Measurements from ENCODE around the gene CTNND2. TPM values are rescaled to one million over a fixed set of nuclear protein-coding genes. Genes with fewer than 3 reads are reported as not detected.

The CTNND2 gene
- total and polyA plus RNA-seq, 3 donors from 2014 or later, result 9.1 to 17.2 (median 11.3) TPM

DNA sequence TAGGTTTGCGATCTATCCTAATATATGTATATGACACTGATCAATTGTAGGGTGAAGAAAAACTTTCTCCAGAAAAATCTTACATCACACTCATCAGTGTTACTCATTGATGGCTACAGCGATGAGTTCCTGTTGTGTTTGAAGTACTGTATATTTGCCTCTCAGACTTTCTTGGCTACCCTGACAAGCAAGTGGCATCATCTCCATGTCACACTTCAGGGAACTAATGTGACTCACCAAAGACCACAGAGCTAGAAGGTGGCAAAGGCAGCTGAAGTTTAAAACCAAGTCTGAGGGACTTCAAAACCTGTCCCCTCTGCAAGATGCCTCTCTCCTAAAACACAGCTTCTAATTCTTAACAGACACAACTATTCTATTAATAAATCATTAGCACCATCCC is 451.4 kb downstream of the CTNND2 start:
- Histone ChIP-seq H3K4me3 (no peak overlapping the region), H3K27me3 (no peaks in the 10 kb centered on the region), H3K36me3 (ENCODE audit: low read depth, missing control alignments) (no peaks in the 10 kb centered on the region), H3K27ac (no peak overlapping the region), H3K4me1 (no peaks in the 10 kb centered on the region), H3K9me3 (no peaks in the 10 kb centered on the region)
- DNase-seq, result no peak
- intact Hi-C loops (cut with DNase I; ENCODE audit: low total_unique reads), result no loop called here
- TF ChIP-seq POLR2A (IDR thresholded peaks at IDR 0.05), result no peak
- no peak for TF ChIP-seq CTCF (IDR thresholded peaks at IDR 0.05)
- WGBS, 2 donors, result 90 to 97% methylated on average over 2 of the region's 2 CpGs

GRCh38 chr5:11449966-11450365 is 454.3 kb downstream of the CTNND2 start:
- H3K9me3 ChIP-seq, result no peaks in the 10 kb centered on the region
- H3K27ac ChIP-seq, result no peak overlapping the region
- intact Hi-C loops (cut with DNase I; ENCODE audit: low total_unique reads), result no loop called here
- H3K4me1 ChIP-seq, result no peaks in the 10 kb centered on the region
- 88 to 91% methylated on average over 4 of the region's 4 CpGs for WGBS, 2 donors
- TF ChIP-seq CTCF (IDR thresholded peaks at IDR 0.05) (no peak), POLR2A (IDR thresholded peaks at IDR 0.05) (no peak)
- no peaks in the 10 kb centered on the region for H3K36me3 ChIP-seq (ENCODE audit: low read depth, missing control alignments)
- no peak for DNase-seq
- no peak overlapping the region for H3K4me3 ChIP-seq
- no peaks in the 10 kb centered on the region for H3K27me3 ChIP-seq

DNA sequence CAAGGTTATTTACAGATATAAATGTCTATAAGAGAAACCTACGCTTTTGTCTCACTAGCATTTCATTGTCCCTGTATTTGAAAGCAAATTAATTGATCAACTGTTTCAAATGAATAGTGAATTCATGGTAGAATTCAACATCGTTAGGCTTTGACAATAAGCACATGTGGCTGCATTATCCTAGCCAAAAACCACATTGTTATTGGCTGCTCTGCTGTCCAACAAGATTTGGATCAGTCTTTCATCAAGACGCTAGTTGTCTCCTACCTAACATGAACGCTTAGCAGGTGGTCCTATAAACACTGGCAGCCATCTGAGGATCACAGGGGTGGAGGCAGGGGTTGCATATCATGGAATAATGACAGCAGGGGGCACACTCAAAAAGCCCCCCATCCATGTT is 455.0 kb downstream of the CTNND2 start:
- Histone ChIP-seq H3K4me1 (no peaks in the 10 kb centered on the region), H3K27me3 (no peaks in the 10 kb centered on the region), H3K36me3 (ENCODE audit: low read depth, missing control alignments) (no peaks in the 10 kb centered on the region), H3K4me3 (no peak overlapping the region), H3K9me3 (no peaks in the 10 kb centered on the region), H3K27ac (no peak overlapping the region)
- 64 to 77% methylated on average over 4 of the region's 4 CpGs for WGBS, 2 donors
- TF ChIP-seq POLR2A (IDR thresholded peaks at IDR 0.05) (no peak), CTCF (IDR thresholded peaks at IDR 0.05) (no peak)
- DNase-seq, result no peak
- intact Hi-C loops (cut with DNase I; ENCODE audit: low total_unique reads), result no loop called here

- Histone ChIP-seq H3K4me1 (no peaks in the 10 kb centered on the region), H3K4me3 (no peak overlapping the region), H3K27ac (no peak overlapping the region), H3K36me3 (ENCODE audit: low read depth, missing control alignments) (no peaks in the 10 kb centered on the region), H3K9me3 (no peaks in the 10 kb centered on the region), H3K27me3 (no peaks in the 10 kb centered on the region)
- no peak for DNase-seq
- intact Hi-C loops (cut with DNase I; ENCODE audit: low total_unique reads), result no loop called here
- 68 to 80% methylated on average over 3 of the region's 3 CpGs for WGBS, 2 donors
- no peak for TF ChIP-seq CTCF (IDR thresholded peaks at IDR 0.05)
- TF ChIP-seq POLR2A (IDR thresholded peaks at IDR 0.05), result no peak
These were observed 460.4 kb downstream of the CTNND2 start for GRCh38 chr5:11443831-11444230.

DNA sequence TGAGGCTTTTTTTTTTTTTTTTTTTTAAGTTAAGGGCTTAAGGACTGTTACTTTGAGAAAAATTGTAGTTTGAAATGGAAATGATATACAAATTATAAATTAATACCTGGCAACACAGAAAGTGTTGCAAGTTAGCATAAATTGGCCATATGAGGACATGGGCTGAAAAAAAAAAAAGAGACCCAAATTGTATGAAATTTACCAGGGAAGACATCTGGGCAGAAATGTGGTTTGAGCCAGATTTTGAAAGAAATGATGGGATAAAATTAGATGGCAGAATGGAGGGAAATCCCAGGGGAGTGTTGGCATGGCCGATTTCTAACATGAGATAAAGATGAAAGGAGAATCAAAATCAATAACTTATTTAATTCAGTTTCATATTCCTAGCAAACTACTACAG is 472.1 kb downstream of the CTNND2 start:
- no peaks in the 10 kb centered on the region for H3K27me3 ChIP-seq
- H3K4me3 ChIP-seq, result no peak overlapping the region
- H3K4me1 ChIP-seq, result no peaks in the 10 kb centered on the region
- no peak overlapping the region for H3K27ac ChIP-seq
- TF ChIP-seq POLR2A (IDR thresholded peaks at IDR 0.05) (no peak), CTCF (IDR thresholded peaks at IDR 0.05) (no peak)
- WGBS, 2 donors, result 72 to 79% methylated on average over 1 of the region's 1 CpG
- H3K9me3 ChIP-seq, result no peaks in the 10 kb centered on the region
- intact Hi-C loops (cut with DNase I; ENCODE audit: low total_unique reads), result no loop called here
- no peaks in the 10 kb centered on the region for H3K36me3 ChIP-seq (ENCODE audit: low read depth, missing control alignments)
- DNase-seq, result no peak
